Adipocyte (in vitro differentiated cells): Measurements from ENCODE around the gene PGAP3.

Experiments
- DNase-seq: peaks from one replicate; pipeline ENCODE4 v3.0.0-alpha.2; 2015; ENCODE audit warnings: low read depth
- H3K27me3 ChIP-seq: replicated peaks from 2 replicates; pipeline ENCODE4 v1.7.0; 2013; ENCODE audit warnings: mild to moderate bottlenecking, low read length, moderate library complexity; ENCODE audit not compliant: control insufficient read depth, insufficient read depth
- H3K36me3 ChIP-seq: 2 replicates; pipeline ENCODE4 v1.7.0; 2013; ENCODE audit warnings: low read length, mild to moderate bottlenecking, moderate library complexity; ENCODE audit not compliant: control insufficient read depth, insufficient read depth, severe bottlenecking
- H3K4me1 ChIP-seq: 2 replicates; pipeline ENCODE4 v1.7.0; 2013; ENCODE audit warnings: mild to moderate bottlenecking, low read length, moderate library complexity; ENCODE audit not compliant: control insufficient read depth, insufficient read depth
- H3K4me3 ChIP-seq: 2 replicates; pipeline ENCODE4 v1.7.0; 2013; ENCODE audit warnings: mild to moderate bottlenecking, low read length, moderate library complexity
- H3K9ac ChIP-seq: 2 replicates; pipeline ENCODE4 v1.7.0; 2013; ENCODE audit warnings: mild to moderate bottlenecking, low read length, moderate library complexity
- H3K9me3 ChIP-seq: 2 replicates; pipeline ENCODE4 v1.7.0; 2013; ENCODE audit warnings: mild to moderate bottlenecking, low read length, moderate library complexity; ENCODE audit not compliant: control insufficient read depth

PGAP3 gene

DNA sequence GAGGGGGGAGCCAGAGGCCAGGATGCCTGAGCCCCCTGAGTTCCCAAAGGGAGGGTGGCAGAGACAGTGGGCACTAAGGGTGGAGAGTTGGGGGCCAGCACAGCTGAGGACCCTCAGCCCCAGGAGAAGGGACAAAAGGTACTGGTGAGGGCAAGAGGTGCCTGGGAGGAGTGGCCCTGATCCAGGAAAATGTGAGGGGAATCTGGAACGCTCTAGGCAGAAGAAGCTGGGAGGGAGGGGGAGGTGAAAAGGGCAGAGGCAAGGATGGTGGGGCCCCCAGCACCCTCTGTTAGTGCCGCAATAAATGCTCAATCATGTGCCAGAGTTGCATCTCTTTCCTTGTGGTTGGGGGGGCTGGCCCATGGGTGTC lies 21.6 kb downstream of the PGAP3 start:
- Histone ChIP-seq H3K4me3 (no peak overlapping the region), H3K9ac (no peak overlapping the region), H3K4me1 (peaks cover 6% of the 10 kb centered on the region), H3K27me3 (peaks cover 47% of the 10 kb centered on the region), H3K9me3 (no peaks in the 10 kb centered on the region), H3K36me3 (peaks cover 5% of the 10 kb centered on the region)
- no peak for DNase-seq

DNA sequence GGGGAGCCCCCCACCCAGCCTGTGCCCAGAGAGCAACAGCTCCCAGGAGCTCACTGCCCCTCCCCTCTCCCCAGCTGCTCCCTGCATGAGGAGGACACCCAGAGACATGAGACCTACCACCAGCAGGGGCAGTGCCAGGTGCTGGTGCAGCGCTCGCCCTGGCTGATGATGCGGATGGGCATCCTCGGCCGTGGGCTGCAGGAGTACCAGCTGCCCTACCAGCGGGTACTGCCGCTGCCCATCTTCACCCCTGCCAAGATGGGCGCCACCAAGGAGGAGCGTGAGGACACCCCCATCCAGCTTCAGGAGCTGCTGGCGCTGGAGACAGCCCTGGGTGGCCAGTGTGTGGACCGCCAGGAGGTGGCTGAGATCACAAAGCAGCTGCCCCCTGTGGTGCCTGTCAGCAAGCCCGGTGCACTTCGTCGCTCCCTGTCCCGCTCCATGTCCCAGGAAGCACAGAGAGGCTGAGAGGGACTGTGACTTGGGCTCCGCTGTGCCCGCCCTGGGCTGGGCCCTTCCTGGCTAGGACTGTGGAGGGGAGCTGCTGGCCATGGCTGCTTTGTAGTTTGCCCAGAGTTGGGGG lies 22.1 kb downstream of the PGAP3 start:
- H3K9ac ChIP-seq: no peak overlapping the region
- DNase-seq: no peak
- peaks cover 6% of the 10 kb centered on the region for H3K4me1 ChIP-seq
- peaks cover 42% of the 10 kb centered on the region for H3K27me3 ChIP-seq
- H3K9me3 ChIP-seq: no peaks in the 10 kb centered on the region
- no peak overlapping the region for H3K4me3 ChIP-seq
- peaks cover 10% of the 10 kb centered on the region for H3K36me3 ChIP-seq

DNA sequence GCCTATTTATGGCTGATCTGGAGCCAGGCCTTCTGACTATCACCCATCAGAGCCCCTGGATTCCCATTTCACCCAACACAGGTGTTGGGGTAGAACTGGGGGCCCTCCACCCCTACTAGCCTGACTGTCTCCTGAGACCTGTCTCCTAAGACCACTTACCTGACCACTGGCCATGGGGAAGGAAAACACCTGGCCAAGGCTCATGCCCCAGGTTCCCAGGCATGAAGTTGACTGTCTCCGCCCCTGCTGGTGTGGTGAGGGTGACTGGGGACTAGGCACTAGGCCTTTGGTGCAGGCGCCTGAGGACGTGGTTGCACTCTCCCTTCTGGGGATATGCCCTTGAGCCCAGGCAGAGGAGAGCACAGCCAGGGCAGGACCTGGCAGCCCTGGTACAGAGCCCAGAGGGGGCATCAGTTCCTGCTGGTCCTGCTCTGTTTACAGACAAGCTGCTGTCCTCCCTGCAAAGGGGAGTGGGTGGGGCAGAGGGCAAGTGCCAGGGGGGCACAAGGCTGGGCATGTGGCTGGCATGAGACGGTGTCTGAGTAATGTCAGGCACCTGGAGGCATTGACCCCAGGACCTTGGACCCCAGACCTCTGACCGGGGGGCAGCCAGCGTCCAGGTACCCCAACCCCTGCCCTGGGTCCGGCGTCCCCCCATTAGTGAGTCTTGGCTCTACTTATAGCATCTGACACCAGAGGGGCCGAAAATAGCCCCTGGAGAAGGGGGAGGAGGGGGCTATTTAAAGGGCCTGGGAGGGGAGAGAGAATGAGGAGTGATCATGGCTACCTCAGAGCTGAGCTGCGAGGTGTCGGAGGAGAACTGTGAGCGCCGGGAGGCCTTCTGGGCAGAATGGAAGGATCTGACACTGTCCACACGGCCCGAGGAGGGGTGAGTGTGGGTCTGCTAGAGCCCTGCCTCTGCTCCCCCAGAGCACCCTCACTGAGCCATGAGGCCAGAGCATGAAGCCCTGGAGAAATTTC lies 23.0 kb downstream of the PGAP3 start, which contains the start of gene TCAP:
TCAP (plus strand) TSS at position 769 of the 981 bp plus-strand sequence; CDS start at position 780, 11 bp downstream.
- no peaks in the 10 kb centered on the region for H3K9me3 ChIP-seq
- H3K4me3 ChIP-seq: no peak within 1 kb of the TSS
- peaks cover 18% of the 10 kb centered on the region for H3K36me3 ChIP-seq
- no peak within 1 kb of the TSS for H3K9ac ChIP-seq
- H3K27me3 ChIP-seq: peaks cover 34% of the 10 kb centered on the region
- peaks cover 6% of the 10 kb centered on the region for H3K4me1 ChIP-seq
- no peak for DNase-seq

DNA sequence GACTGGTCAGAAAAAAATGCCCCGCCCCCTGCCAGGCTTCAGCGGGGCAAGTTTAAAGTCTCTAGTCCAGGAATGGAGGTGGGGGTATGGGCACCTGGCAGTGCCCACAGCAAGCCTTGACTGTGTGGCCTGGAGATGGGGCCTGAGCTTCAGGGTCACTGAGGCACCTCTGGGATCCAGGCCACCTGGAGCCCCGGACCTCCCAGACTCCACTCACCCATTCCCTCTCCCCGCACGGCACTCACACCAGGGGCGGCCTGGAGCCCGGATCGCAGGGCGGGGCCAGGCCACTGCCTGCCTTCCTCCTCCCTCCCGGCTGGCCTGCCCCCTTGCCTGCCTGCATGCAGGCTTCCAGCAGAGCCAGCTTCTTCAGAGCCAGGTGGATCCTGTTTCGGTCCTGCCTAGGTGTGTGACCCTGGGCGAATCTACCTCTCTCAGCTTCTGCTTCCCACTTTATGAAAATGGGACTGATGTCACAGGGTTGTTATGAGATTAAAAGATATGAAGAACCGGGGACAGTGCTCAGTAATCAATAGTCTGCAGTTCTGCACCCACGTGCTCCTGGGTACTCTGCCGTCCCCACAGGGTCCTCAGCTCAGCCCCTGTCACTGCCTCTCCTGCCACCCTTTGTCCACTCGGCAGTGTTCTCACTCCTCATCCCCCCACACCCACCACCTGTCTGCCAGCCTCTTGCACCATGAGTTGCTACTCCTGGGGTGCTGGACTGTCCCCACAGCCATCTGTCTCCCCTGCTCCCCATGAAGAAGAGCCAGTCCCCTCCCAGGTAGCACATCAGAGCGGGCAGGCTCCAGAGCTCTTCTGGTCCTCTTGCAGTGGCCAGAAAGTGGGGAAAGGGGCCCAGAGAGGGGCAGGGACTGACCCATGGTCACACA lies 23.9 kb downstream of the PGAP3 start:
- Histone ChIP-seq H3K4me1 (peaks cover 6% of the 10 kb centered on the region), H3K9me3 (no peaks in the 10 kb centered on the region)

DNA sequence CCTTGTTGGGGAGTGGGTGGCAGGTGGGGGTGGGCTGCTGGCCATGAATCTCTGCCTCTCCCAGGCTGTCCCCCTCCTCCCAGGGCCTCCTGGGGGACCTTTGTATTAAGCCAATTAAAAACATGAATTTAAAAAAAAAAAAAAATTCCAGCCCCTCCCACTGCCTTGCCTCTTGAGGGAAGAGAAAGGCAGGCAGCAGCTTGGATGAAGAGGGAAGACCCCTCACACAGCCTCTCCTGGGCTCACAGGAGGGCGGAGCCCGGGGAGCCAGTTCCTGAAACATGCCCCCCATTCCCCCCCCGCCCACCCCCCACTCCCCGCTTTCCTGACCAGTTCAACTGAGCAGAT lies 24.5 kb downstream of the PGAP3 start:
- Histone ChIP-seq H3K4me1 (peaks cover 6% of the 10 kb centered on the region), H3K36me3 (peaks cover 30% of the 10 kb centered on the region), H3K9me3 (no peaks in the 10 kb centered on the region), H3K27me3 (peaks cover 19% of the 10 kb centered on the region), H3K4me3 (no peak overlapping the region), H3K9ac (no peak overlapping the region)
- DNase-seq: no peak

More for the DNA sequence above, 23.9 kb downstream of the PGAP3 start:
- H3K9ac ChIP-seq: no peak overlapping the region
- no peak for DNase-seq
- peaks cover 25% of the 10 kb centered on the region for H3K36me3 ChIP-seq
- peaks cover 24% of the 10 kb centered on the region for H3K27me3 ChIP-seq
- H3K4me3 ChIP-seq: no peak overlapping the region

DNA sequence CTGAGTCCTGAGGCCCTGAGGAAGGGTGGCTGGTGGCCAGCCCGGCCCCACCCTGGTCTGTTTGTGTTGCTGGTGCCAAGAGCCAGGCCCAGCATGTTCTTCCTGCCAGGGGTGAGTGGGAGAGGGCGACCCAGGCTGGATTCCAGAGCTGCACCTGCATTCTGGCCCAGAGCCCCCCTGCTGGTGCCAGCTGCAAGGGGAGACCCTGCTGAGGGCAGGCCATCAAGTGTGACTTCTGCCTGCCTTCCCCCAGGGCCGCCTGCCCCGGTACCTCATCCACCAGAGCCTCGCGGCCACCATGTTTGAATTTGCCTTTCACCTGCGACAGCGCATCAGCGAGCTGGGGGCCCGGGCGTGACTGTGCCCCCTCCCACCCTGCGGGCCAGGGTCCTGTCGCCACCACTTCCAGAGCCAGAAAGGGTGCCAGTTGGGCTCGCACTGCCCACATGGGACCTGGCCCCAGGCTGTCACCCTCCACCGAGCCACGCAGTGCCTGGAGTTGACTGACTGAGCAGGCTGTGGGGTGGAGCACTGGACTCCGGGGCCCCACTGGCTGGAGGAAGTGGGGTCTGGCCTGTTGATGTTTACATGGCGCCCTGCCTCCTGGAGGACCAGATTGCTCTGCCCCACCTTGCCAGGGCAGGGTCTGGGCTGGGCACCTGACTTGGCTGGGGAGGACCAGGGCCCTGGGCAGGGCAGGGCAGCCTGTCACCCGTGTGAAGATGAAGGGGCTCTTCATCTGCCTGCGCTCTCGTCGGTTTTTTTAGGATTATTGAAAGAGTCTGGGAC lies 25.1 kb downstream of the PGAP3 start:
- H3K4me1 ChIP-seq: peaks cover 6% of the 10 kb centered on the region
- H3K9me3 ChIP-seq: no peaks in the 10 kb centered on the region
- no peak overlapping the region for H3K4me3 ChIP-seq
- H3K27me3 ChIP-seq: peaks cover 19% of the 10 kb centered on the region
- no peak for DNase-seq
- H3K36me3 ChIP-seq: peaks cover 35% of the 10 kb centered on the region
- no peak overlapping the region for H3K9ac ChIP-seq

DNA sequence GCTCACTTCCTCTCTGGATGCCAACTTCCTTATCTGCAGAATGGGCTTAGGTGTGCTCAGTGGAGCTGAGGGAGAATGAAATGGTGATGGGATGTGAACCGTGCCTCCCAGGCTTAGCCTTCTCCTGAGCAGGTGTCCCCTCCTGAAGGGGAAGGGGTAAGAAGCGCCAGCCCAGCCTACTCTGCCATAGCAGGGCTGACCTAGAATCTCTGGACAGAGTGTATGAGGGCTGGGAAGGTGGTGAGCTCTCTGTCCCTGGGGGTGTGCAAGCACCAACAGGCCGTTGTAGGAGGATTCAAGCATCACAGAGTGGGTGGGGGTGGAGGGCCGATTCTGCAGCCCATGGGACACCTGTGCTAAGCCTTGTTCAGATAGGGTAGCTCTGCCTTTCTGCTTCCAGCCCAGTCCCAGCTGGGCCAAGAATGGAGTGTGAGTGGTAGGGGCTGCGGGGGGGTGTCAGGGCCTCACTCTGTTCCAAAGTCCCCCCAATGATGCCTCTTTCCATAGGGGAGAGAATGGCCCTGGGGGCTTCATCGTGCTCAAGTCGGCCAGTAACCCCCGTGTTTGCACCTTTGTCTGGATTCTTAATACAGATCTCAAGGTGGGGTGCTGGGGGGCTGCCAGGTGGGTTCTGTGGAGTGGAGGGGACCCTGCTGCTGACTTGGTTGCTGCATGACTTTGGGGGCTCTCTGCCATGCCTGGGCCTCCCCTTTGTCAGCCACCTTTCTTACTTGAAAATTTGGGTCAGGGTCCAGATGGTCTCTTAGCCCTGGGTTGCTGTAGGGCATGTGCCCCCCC lies 25.9 kb downstream of the PGAP3 start:
- Histone ChIP-seq H3K27me3 (peaks cover 13% of the 10 kb centered on the region), H3K9me3 (no peaks in the 10 kb centered on the region), H3K4me3 (no peak overlapping the region), H3K36me3 (peaks cover 35% of the 10 kb centered on the region), H3K4me1 (peaks cover 4% of the 10 kb centered on the region), H3K9ac (no peak overlapping the region)
- no peak for DNase-seq

DNA sequence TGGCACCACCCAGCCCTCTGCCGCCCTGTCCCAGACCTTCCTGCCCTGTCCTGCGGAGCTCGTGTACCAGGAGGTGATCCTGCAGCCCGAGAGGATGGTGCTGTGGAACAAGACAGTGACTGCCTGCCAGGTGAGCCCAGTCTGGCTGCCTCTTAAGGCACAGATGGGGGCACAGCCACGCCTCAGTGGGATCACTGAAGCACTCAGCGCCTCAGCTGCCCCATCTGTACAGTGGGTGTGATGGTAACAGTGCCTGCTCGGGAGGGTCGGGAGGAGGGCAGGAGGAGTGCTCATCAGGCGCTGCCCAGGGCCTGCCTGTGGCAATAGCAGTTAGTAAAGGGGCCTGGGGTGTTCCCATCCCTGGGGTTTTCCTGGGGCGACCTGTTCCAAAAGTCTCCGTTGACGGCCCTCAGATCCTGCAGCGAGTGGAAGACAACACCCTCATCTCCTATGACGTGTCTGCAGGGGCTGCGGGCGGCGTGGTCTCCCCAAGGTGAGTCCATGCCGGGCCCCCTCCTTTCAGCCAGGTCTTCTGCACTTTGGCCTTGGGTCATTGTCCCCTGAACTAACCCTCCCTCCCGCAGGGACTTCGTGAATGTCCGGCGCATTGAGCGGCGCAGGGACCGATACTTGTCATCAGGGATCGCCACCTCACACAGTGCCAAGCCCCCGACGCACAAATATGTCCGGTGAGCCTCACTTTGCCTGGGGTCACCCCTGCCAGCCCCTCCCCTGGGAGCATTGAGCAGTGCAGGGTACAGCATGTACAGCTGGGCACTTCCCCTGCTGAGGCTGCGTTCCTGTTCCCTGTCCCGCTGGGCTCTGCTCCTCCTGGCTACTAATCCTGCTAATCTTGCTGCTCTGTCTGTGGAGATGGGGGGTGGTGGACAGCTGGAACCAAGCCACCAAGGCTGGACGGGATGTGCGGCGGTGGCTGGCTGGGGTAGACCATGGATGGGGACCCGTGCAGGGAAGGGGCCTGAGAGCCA lies 27.2 kb downstream of the PGAP3 start:
- H3K27me3 ChIP-seq: peaks cover 1% of the 10 kb centered on the region
- H3K4me1 ChIP-seq: no peaks in the 10 kb centered on the region
- H3K36me3 ChIP-seq: peaks cover 35% of the 10 kb centered on the region
- no peak for DNase-seq
- H3K9ac ChIP-seq: no peak overlapping the region
- no peak overlapping the region for H3K4me3 ChIP-seq
- H3K9me3 ChIP-seq: no peaks in the 10 kb centered on the region

DNA sequence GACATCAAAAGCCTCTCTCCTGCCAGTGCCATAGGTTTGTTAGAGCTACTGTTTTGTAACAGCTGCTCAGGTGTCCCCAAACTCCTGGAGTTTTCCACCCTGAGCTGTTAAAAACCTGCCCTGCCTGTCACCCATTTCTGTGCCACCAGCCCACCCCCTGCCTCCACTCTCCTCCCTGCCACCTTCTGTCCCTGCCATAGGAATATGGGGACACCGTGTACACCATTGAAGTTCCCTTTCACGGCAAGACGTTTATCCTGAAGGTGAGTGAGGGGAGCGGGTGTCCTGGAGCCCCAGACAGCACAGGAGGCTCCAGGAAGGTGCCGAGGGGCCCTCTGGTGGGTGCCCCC lies 27.9 kb downstream of the PGAP3 start:
- no peak for DNase-seq
- Histone ChIP-seq H3K4me1 (no peaks in the 10 kb centered on the region), H3K36me3 (peaks cover 36% of the 10 kb centered on the region), H3K9me3 (no peaks in the 10 kb centered on the region), H3K27me3 (no peaks in the 10 kb centered on the region), H3K4me3 (no peak overlapping the region), H3K9ac (no peak overlapping the region)
